Memory B cell (primary cell): Measurements from ENCODE around the gene S100A9.
"Not testable (repeated sequence)": the region's sequence is repeated elsewhere in the genome, so short reads cannot be mapped to it uniquely, and the experiment has no call there.

Source experiments
- ATAC-seq: fragments of 150-1000 bp; cut with Tn5 transposase; 2 replicates; pipeline ENCODE4 v1.10.0; 2021; ENCODE audit warnings: low read depth, mild to moderate bottlenecking, moderate library complexity
- DNase-seq, 2 donors: peaks; one replicate each; pipeline ENCODE4 v3.0.0; 2022; ENCODE audit warnings: low spot score in 2 of 2
- H3K27ac Mint-ChIP-seq: one replicate; pipeline ENCODE4 v1.8.0; 2022; ENCODE audit warnings: mild to moderate bottlenecking, moderate library complexity, mixed read lengths
- H3K27me3 Mint-ChIP-seq: one replicate; pipeline ENCODE4 v1.8.0; 2022; ENCODE audit warnings: mixed read lengths
- H3K36me3 Mint-ChIP-seq: one replicate; pipeline ENCODE4 v1.8.0; 2022; ENCODE audit warnings: mild to moderate bottlenecking, mixed read lengths
- H3K4me1 Mint-ChIP-seq: one replicate; pipeline ENCODE4 v1.8.0; 2022; ENCODE audit warnings: mixed read lengths
- H3K4me3 Mint-ChIP-seq: one replicate; pipeline ENCODE4 v1.8.0; 2022; ENCODE audit warnings: mild to moderate bottlenecking, moderate library complexity, mixed read lengths
- H3K9me3 Mint-ChIP-seq: one replicate; pipeline ENCODE4 v1.8.0; 2022; ENCODE audit warnings: mixed read lengths

Gene S100A9

DNA sequence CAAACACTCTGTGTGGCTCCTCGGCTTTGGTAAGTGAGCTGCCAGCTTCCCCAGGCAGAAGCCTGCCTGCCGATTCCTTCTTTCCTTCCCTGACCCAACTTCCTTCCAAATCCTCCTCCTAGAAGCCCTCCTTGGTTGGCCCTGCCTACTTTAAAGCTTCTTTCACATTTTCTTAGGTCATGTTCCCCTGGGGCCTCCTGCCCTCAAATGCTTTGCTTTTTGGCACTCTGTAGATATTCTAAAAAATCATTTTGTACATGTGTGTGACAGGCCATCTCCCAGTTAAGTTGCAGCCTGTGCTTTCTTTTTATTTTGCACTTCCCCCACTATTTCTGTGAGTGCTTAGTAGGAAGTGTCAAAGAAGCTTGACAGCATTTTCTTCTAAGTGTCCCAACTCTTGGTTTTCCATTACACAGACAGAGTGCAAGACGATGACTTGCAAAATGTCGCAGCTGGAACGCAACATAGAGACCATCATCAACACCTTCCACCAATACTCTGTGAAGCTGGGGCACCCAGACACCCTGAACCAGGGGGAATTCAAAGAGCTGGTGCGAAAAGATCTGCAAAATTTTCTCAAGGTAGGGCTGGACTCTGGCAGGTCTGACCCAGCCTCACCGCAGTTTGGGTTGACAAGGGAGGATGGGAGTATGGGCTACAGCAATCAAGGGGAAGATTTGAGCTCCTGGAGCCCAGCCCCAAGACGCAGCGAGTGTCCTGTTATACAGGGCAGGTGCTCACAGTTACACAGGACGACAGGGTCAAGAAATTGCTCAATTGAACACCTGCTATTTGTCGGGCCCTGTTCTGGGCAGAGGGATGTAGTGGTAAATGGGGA, at the start of gene S100A9:
S100A9 (plus strand) TSS at position 2 of the 838 bp plus-strand sequence; CDS start at position 432, 430 bp downstream.
- no peaks in the 10 kb centered on the region for H3K9me3 Mint-ChIP-seq
- H3K27ac Mint-ChIP-seq: no peak within 1 kb of the TSS
- ATAC-seq (no peak), DNase-seq (no peak)
- peaks cover 22% of the 10 kb centered on the region for H3K27me3 Mint-ChIP-seq
- H3K4me1 Mint-ChIP-seq: peaks cover 12% of the 10 kb centered on the region
- H3K4me3 Mint-ChIP-seq: peak within 1 kb of the TSS; percentile 41
- H3K36me3 Mint-ChIP-seq: no peaks in the 10 kb centered on the region

DNA sequence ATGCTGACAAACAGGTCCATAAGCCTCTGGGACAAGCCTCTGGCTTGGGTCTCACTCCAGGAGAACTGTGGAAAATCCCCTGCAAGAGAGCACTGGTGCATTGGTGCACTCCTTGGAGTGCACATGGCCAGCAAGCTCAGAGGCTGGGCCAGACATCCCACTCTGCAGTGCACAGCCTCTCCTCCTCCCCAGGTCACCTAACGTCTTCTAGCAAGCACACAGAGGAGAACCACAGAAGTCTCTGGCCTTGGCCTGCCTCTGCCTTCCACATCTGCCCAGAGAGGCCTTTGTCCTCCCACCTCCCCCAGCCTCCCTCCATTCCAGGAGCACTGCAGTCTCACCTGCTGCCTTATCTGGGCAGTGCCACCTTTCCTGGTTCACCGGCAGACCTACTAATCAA, 49.1 kb upstream of the S100A9 start:
- no peaks in the 10 kb centered on the region for H3K4me1 Mint-ChIP-seq
- peaks cover 23% of the 10 kb centered on the region for H3K27me3 Mint-ChIP-seq
- no peaks in the 10 kb centered on the region for H3K36me3 Mint-ChIP-seq
- H3K4me3 Mint-ChIP-seq: no peak overlapping the region
- H3K9me3 Mint-ChIP-seq: no peaks in the 10 kb centered on the region
- no peak for DNase-seq
- H3K27ac Mint-ChIP-seq: no peak overlapping the region
- ATAC-seq: no peak

DNA sequence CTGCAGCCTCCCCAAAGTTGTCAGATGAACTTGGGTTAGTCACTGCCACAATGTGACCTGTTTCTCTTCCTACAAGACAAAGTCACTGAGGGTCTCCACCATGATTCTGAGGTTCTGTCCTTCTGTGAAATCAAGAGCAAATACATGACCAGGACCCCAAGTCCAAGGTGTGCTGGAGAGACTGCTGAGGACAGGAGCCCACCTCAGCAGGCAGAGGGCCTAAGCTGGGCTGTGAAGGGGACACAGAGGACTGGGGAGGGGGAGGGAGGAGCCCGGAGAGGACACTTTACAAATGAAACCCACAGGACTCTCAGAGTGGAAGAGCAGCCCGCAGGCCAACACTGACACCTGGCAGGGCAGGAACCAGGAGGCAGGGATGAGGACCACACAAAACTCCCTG, 48.2 kb upstream of the S100A9 start:
- DNase-seq: no peak
- no peaks in the 10 kb centered on the region for H3K4me1 Mint-ChIP-seq
- H3K27ac Mint-ChIP-seq: no peak overlapping the region
- no peaks in the 10 kb centered on the region for H3K36me3 Mint-ChIP-seq
- peaks cover 22% of the 10 kb centered on the region for H3K27me3 Mint-ChIP-seq
- H3K9me3 Mint-ChIP-seq: no peaks in the 10 kb centered on the region
- no peak for ATAC-seq
- no peak overlapping the region for H3K4me3 Mint-ChIP-seq

DNA sequence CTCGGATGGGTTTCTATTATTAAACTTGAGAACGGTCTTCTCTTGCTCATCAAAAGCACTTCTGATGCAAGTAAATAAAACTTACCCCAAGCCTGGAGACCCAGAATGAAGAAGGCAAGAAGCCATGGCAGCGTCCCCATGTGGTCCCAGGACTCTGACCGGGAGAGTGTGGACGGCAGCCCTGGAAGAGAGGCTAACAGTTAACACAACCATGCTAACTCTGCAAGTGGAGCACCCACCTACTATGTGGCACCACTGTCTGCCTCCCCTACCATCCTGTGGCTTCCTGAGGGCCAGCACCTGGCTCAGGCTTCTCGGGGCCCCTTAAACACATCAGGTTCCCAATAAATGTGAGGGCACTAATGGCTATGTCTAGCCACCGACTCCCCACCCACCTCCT, 47.1 kb upstream of the S100A9 start:
- Mint-ChIP-seq H3K27ac (no peak overlapping the region), H3K4me3 (no peak overlapping the region), H3K4me1 (no peaks in the 10 kb centered on the region), H3K36me3 (no peaks in the 10 kb centered on the region), H3K9me3 (no peaks in the 10 kb centered on the region), H3K27me3 (peaks cover 19% of the 10 kb centered on the region)
- ATAC-seq: no peak
- no peak for DNase-seq

DNA sequence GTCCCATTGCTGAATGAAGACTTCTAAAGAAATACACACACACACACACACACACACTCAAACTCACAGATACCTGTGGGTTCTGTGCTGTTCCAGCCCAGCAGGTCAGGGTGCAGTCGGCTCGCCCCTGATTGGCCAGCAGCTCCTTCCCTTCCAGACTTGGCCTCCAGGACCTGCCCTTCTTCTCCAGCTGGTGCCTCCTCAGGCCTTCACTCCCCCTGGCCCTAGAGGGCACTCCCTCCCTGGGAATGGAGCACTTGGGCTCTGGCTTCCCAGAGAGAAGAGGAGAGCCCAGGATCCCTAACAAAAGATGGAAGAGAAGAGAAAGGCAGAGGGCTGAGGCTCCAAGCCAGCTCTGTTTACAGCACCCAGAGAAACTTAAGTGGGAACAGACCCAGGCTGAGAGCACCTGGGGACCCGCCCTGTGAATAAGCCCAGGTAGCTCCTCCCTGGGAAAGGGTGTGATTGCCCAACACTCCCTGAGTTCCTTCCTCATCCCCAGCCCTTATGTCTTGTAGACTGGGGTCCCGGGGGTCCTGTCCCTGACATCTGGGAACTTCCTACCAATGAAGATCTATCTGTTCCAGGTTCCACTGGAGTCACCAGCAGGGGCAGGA, 45.0 kb upstream of the S100A9 start, which contains the start of gene PGLYRP3:
PGLYRP3 (minus strand) TSS at position 383 of the 617 bp plus-strand sequence. CDS start 2,287 bp downstream, outside the sequence.
- no peak for ATAC-seq
- Mint-ChIP-seq H3K27me3 (peaks cover 14% of the 10 kb centered on the region), H3K27ac (no peak within 1 kb of the TSS), H3K4me1 (no peaks in the 10 kb centered on the region), H3K9me3 (no peaks in the 10 kb centered on the region), H3K4me3 (no peak within 1 kb of the TSS), H3K36me3 (no peaks in the 10 kb centered on the region)
- no peak for DNase-seq

DNA sequence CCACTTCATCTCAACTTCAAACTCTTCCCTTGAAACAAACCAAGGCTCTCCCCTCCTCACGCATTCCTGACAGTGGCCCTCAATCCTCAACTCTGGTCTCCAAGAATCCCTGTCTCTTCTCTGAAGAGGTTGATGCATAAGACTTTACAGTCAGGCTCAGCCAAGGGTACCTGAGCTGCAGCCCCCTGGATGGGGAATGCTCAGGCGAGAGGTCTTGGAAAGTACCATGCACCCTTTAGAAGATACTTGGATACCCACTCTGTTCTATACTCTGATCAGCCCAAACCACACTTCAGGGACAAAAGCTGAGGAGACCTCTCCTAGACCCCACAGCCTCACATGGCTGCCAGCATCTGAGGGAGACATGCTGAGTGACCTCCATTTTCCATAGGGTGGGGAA, 44.4 kb upstream of the S100A9 start:
- no peak overlapping the region for H3K27ac Mint-ChIP-seq
- DNase-seq (no peak), ATAC-seq (no peak)
- H3K36me3 Mint-ChIP-seq: no peaks in the 10 kb centered on the region
- no peaks in the 10 kb centered on the region for H3K4me1 Mint-ChIP-seq
- no peak overlapping the region for H3K4me3 Mint-ChIP-seq
- peaks cover 12% of the 10 kb centered on the region for H3K27me3 Mint-ChIP-seq
- H3K9me3 Mint-ChIP-seq: peaks cover 2% of the 10 kb centered on the region

DNA sequence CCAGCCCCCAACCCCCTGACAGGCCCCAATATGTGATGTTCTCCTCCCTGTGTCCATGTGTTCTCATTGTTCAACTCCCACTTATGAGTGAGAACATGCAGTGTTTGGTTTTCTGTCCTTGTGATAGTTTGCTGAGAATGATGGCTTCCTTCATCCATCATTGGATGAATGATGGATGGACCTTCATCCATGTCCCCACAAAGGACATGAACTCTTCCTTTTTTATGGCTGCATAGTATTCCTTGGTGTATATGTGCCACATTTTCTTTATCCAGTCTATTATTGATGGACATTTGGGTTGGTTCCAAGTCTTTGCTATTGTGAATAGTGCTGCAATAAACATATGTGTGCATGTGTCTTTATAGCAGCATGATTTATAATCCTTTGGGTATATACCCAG, 43.3 kb upstream of the S100A9 start:
- H3K36me3 Mint-ChIP-seq, DNase-seq, H3K9me3 Mint-ChIP-seq, H3K4me3 Mint-ChIP-seq, H3K27ac Mint-ChIP-seq, ATAC-seq, H3K4me1 Mint-ChIP-seq: not testable (repeated sequence)
- H3K27me3 Mint-ChIP-seq: peaks cover 12% of the 10 kb centered on the region

DNA sequence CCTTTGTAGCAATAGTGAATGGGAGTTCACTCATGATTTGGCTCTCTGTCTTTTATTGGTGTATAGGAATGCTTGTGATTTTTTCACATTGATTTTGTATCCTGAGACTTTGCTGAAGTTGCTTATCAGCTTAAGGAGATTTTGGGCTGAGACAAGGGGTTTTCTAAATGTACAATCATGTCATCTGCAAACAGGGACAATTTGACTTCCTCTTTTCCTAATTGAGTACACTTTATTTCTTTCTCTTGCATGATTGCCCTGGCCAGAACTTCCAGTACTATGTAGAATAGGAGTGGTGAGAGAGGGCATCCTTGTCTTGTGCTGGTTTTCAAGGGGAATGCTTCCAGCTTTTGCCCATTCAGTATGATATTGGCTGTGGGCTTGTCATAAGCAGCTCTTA, 41.6 kb upstream of the S100A9 start:
- H3K27ac Mint-ChIP-seq, H3K4me3 Mint-ChIP-seq, H3K36me3 Mint-ChIP-seq, DNase-seq, H3K9me3 Mint-ChIP-seq, H3K4me1 Mint-ChIP-seq, ATAC-seq: not testable (repeated sequence)
- H3K27me3 Mint-ChIP-seq: peaks cover 16% of the 10 kb centered on the region

DNA sequence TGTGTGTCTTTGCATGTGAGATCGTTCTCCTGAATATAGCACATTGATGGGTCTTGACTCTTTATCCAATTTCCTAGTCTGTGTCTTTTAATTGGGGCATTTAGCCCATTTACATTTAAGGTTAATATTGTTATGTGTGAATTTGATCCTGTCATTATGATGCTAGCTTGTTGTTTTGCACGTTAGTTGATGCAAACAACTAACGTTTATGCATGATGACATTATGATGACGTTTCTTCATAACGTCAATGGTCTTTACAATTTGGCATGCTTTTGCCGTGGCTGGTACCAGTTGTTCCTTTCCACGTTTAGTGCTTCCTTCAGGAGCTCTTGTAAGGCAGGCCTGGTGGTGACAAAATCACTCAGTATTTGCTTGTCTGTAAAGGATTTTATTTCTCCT, 39.5 kb upstream of the S100A9 start:
- H3K36me3 Mint-ChIP-seq, H3K4me3 Mint-ChIP-seq, H3K9me3 Mint-ChIP-seq, H3K4me1 Mint-ChIP-seq, H3K27ac Mint-ChIP-seq, DNase-seq, ATAC-seq: not testable (repeated sequence)
- peaks cover 12% of the 10 kb centered on the region for H3K27me3 Mint-ChIP-seq

DNA sequence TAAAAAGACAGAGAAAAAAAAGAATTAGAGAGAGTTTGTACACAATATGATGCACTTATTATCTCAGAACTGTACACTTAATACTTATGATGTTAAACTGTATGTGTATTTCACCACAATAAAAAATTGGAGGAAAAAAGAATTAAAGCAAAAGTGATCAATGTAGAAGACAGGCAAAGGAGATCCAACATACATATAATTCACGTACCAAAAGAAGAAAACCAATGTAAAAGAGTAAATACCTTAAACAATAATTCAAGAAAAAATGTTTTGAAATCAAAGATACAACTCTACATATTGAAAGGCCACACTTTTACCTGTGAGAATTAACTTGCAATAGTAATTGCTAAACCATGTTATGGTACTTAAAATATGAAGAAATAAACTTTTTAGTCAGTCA, 35.1 kb upstream of the S100A9 start:
- Mint-ChIP-seq H3K4me1 (no peaks in the 10 kb centered on the region), H3K36me3 (peaks cover 2% of the 10 kb centered on the region), H3K9me3 (peaks cover 12% of the 10 kb centered on the region), H3K27me3 (peaks cover 9% of the 10 kb centered on the region), H3K27ac (no peak overlapping the region), H3K4me3 (no peak overlapping the region)
- ATAC-seq (no peak), DNase-seq (no peak)

DNA sequence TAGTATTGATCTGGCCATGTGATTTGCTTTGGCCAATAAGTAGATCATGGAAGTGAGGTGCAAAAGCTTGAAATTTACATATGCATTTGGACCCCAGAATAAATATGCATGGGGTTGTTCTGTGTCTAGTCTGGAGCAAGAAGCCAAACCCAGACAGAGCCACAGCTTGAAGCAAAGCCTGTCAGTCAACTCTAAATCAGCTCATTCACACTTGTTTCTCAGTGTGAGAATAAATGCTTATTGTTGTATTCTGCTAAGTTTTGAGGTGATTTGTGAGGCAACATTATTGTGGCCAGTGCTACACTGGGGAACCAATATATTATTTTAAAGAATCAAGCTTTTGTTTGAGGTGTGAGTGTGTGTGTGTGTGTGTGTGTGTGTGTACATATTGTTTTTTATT, 32.7 kb upstream of the S100A9 start:
- Mint-ChIP-seq H3K36me3 (peaks cover 2% of the 10 kb centered on the region), H3K9me3 (peaks cover 16% of the 10 kb centered on the region), H3K4me1 (no peaks in the 10 kb centered on the region), H3K4me3 (no peak overlapping the region), H3K27me3 (peaks cover 2% of the 10 kb centered on the region), H3K27ac (no peak overlapping the region)
- ATAC-seq (no peak), DNase-seq (no peak)

DNA sequence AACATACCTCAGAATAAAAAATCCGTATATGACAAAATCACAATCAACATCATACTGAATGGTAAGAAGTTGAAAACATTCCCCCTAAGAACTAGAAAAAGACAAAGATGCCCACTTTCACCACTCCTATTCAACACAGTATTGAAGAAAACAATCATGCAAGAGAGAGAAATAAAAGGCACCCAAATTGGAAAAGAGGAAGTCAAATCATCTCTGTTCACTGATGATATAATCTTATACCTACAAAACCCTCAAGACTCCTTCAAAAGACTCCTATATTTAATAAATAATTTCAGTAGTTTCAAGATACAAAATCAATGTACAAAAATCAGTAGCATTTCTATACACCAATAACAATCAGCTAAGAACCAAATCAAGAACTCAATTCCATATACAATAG, 23.8 kb upstream of the S100A9 start:
- Mint-ChIP-seq H3K4me3 (no peak overlapping the region), H3K9me3 (peaks cover 10% of the 10 kb centered on the region), H3K4me1 (no peaks in the 10 kb centered on the region), H3K27ac (no peak overlapping the region), H3K27me3 (peaks cover 23% of the 10 kb centered on the region), H3K36me3 (peaks cover 4% of the 10 kb centered on the region)
- ATAC-seq (no peak), DNase-seq (no peak)

DNA sequence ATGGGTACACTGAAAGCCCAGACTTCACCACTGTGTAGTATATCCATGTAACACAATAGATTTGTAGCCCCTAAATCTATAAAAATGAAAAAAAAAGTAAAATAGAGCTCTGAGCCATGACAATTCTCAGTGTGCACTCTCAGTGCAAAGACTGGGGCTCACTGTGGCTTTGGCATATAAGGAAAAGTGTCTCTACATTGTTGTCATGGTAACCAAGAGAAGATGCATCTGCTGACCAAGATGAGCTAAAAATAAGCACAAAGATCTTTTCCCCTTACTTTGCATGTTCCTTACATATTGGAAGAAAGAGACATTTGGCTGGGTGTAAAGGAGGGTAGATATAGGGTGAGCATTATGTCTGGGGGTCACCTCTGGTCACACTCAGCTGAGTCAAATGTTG, 21.0 kb upstream of the S100A9 start:
- H3K27me3 Mint-ChIP-seq: peaks cover 23% of the 10 kb centered on the region
- DNase-seq: no peak
- no peaks in the 10 kb centered on the region for H3K4me1 Mint-ChIP-seq
- no peak overlapping the region for H3K27ac Mint-ChIP-seq
- peaks cover 4% of the 10 kb centered on the region for H3K9me3 Mint-ChIP-seq
- H3K36me3 Mint-ChIP-seq: peaks cover 2% of the 10 kb centered on the region
- H3K4me3 Mint-ChIP-seq: no peak overlapping the region
- no peak for ATAC-seq

DNA sequence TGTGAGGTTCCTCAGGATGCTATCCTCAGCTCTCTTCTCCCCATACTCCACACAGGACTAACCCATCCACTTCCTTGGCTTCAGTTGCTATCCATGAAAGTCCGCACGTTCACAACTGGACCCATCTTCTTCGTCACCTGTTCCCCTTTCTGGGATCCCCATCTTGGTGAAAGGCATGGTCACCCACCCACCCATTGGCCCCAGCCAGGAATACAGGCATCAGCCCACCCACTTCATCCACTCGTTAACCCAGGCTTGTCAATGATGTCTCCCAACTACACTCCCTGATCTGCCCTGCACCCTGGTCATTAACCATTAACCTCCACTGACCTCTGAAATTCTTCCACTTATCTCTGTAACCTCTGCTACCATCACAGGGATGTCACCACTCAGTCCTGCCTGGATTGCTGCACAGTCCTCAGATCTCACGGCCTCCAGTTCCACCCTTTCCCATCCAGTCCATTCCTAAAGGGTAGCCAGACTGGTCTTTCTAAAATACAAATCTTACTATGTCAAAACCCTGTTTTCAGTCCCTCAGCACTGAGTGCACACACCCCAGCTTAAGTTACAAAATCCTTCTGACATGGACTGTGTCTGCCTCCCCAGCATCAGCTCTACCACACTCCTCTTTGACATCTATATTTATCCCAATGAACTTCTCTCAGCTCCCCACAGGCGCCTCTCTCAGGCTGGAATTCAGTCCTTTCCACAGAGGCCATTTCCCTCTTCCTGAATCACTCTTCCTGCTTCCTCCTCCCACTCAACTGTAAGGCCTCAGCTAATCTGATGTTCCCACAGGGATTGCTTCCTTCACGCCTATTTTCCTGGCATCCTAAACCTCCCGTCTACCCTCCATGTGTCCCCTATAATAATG, 19.4 kb upstream of the S100A9 start:
- DNase-seq (no peak), ATAC-seq (no peak)
- Mint-ChIP-seq H3K27me3 (peaks cover 29% of the 10 kb centered on the region), H3K4me3 (no peak overlapping the region), H3K9me3 (no peaks in the 10 kb centered on the region), H3K27ac (no peak overlapping the region), H3K36me3 (no peaks in the 10 kb centered on the region), H3K4me1 (no peaks in the 10 kb centered on the region)
